GM12878 (cell line): ENCODE results near the gene TLR5. TPM values are rescaled to one million over a fixed set of nuclear protein-coding genes. Genes with fewer than 3 reads are reported as not detected.

Experiments
- ATAC-seq: fragments of 200-7000 bp; cut with Tn5 transposase; 3 replicates; pipeline ENCODE4 v1.9.1; 2020; ENCODE audit warnings: mild to moderate bottlenecking, moderate library complexity
- BruUV-seq: library from RNA; stranded (reverse); fragments of 400-500 nt; replicated peaks from 2 replicates; lab custom pipeline; 2021; lab: Mats Ljungman, UMichigan
- CTCF ChIA-PET: fragments of 300-600 bp; sonication (Branson Sonifier 250); formaldehyde crosslinking; extraction: SDS; loops from one replicate; lab custom pipeline; 2021; ENCODE audit warnings: inconsistent platforms; lab: Yijun Ruan, JAX
- POLR2A ChIA-PET: fragments of 350-600 bp; formaldehyde crosslinking; extraction: SDS; loops from one replicate; lab custom pipeline; 2021; ENCODE audit warnings: inconsistent platforms; lab: Charles Lee
- RAD21 ChIA-PET: fragments of 300-600 bp; sonication (Branson Sonifier 250); formaldehyde crosslinking; loops from one replicate; lab custom pipeline; 2023; ENCODE audit warnings: antibody characterized with exemption; ENCODE audit not compliant: unreplicated experiment; lab: Charles Lee
- SMC1A ChIA-PET: fragments of 300-600 bp; sonication (Branson Sonifier 250); formaldehyde crosslinking; loops from one replicate; lab custom pipeline; 2023; ENCODE audit not compliant: unreplicated experiment, uncharacterized antibody; lab: Charles Lee
- DNase-seq: peaks from one replicate; pipeline ENCODE4 v3.0.0-alpha.2; 2011; ENCODE audit warnings: low read depth, low spot score
- FAIRE-seq: peaks from 3 replicates; lab custom pipeline; 2011; peaks lifted over from hg19 to GRCh38; lab: Jason Lieb, UNC
- H2AFZ ChIP-seq: 2 replicates; pipeline ENCODE4 v1.6.0; 2011; ENCODE audit warnings: low read depth, low read length, control low read depth; ENCODE audit not compliant: control insufficient read depth
- H3K27ac ChIP-seq: 2 replicates; pipeline ENCODE4 v1.5.1; 2011; ENCODE audit warnings: control low read depth; ENCODE audit not compliant: control insufficient read depth, insufficient read depth
- H3K27me3 ChIP-seq, 2 experiments: replicated peaks in 1 of 2; 2 replicates each; pipeline versions ENCODE4 v1.6.0 to v1.6.1; 2011; ENCODE audit warnings: low read length in 1 of 2; ENCODE audit not compliant: control insufficient read depth in 2 of 2, insufficient read depth in 2 of 2
- H3K36me3 ChIP-seq, 2 experiments: 2 replicates each; pipeline ENCODE4 v1.5.1; 2011; ENCODE audit warnings: low read length in 1 of 2; ENCODE audit not compliant: control insufficient read depth in 2 of 2, insufficient read depth in 2 of 2
- H3K4me1 ChIP-seq: 2 replicates; pipeline ENCODE4 v1.6.1; 2011; ENCODE audit warnings: mild to moderate bottlenecking, low read length, moderate library complexity, mixed read lengths; ENCODE audit not compliant: control insufficient read depth, insufficient read depth
- H3K4me2 ChIP-seq: 2 replicates; pipeline ENCODE4 v1.6.0; 2011; ENCODE audit warnings: control low read depth; ENCODE audit not compliant: control insufficient read depth, insufficient read depth
- H3K4me3 ChIP-seq: fragments of 200-600 bp; sonication (generic); 2 replicates; pipeline ENCODE4 v1.5.1; 2016
- H3K79me2 ChIP-seq: 2 replicates; pipeline ENCODE4 v1.6.0; 2011; ENCODE audit warnings: low read length; ENCODE audit not compliant: control insufficient read depth, insufficient read depth
- H3K9ac ChIP-seq: 2 replicates; pipeline ENCODE4 v1.8.0; 2011; ENCODE audit warnings: low read length, control low read depth, mixed read lengths; ENCODE audit not compliant: control insufficient read depth, insufficient read depth
- H3K9me3 ChIP-seq: replicated peaks from 3 replicates; pipeline ENCODE4 v1.5.1; 2011; ENCODE audit warnings: mild to moderate bottlenecking, low read length; ENCODE audit not compliant: control insufficient read depth, insufficient read depth
- H4K20me1 ChIP-seq: 2 replicates; pipeline ENCODE4 v1.6.0; 2011; ENCODE audit not compliant: control insufficient read depth, insufficient read depth
- ATF2 ChIP-seq: IDR thresholded peaks from 2 replicates; pipeline ENCODE4 v1.6.1; 2012; ENCODE audit warnings: low read length, inconsistent platforms
- ATF3 ChIP-seq: IDR thresholded peaks from 2 replicates; pipeline ENCODE4 v1.6.1; 2011; ENCODE audit warnings: low read depth, mild to moderate bottlenecking, low read length, moderate library complexity, borderline replicate concordance; ENCODE audit errors: extremely low read depth
- CTCF ChIP-seq, 3 experiments: IDR thresholded peaks in 2 of 3; conservative IDR thresholded peaks in 1 of 3; 2 replicates each; pipeline ENCODE4 v1.5.1; 2011; ENCODE audit warnings: low read depth in 3 of 3, low read length in 3 of 3, mild to moderate bottlenecking in 3 of 3, control low read depth in 2 of 3, moderate library complexity in 2 of 3, inconsistent platforms in 1 of 3, mixed read lengths in 1 of 3; ENCODE audit not compliant: control insufficient read depth in 2 of 3, insufficient read depth in 1 of 3; ENCODE audit errors: extremely low read depth in 1 of 3
- PAX5 ChIP-seq: IDR thresholded peaks from 2 replicates; pipeline ENCODE4 v1.6.1; 2011; ENCODE audit warnings: low read depth, low read length, borderline replicate concordance
- POLR2AphosphoS5 ChIP-seq: IDR thresholded peaks from 2 replicates; pipeline ENCODE4 v1.6.1; 2011; ENCODE audit warnings: mild to moderate bottlenecking, low read length, inconsistent platforms
- RAD21 ChIP-seq: IDR thresholded peaks from 2 replicates; pipeline ENCODE4 v1.6.1; 2011; ENCODE audit warnings: mild to moderate bottlenecking, low read depth, low read length, moderate library complexity; ENCODE audit not compliant: insufficient read depth
- ZNF274 ChIP-seq: IDR thresholded peaks from one replicate; pipeline ENCODE4 v1.8.0; 2011; ENCODE audit not compliant: insufficient read length, insufficient read depth
- WGBS: methylation state at CpG from one replicate; pipeline ENCODE4 v1.1.6; 2016; ENCODE audit warnings: low lambda C conversion rate; ENCODE audit not compliant: insufficient replicate concordance, insufficient coverage; ENCODE audit errors: missing lambda C conversion rate; 5-methylcytosine and 5-hydroxymethylcytosine counted together
- in situ Hi-C: fragments of 300-500 bp; cut with MboI; formaldehyde crosslinking; loops from 9 replicates; pipeline ENCODE4 v1.14.3; 2018; ENCODE audit warnings: mixed read lengths
- intact Hi-C: fragments of 100-400 bp; cut with micrococcal nuclease; formaldehyde crosslinking; loops from one replicate; pipeline ENCODE4 v1.14.2; 2022; ENCODE audit not compliant: unreplicated experiment
- polyA plus RNA-seq, 11 experiments: library from polyadenylated mRNA; depleted of rRNA in 4 of 11; unstranded in 6 of 11; stranded (reverse) in 5 of 11; fragments of >200 nt; fragmentation: Nextera tagmentation in 4 of 11; fragmentation: Illumina TruSeq in 1 of 11; extraction: Ambion mirVana in 4 of 11; extraction: Trizol in 1 of 11; gene quantifications; 1 replicate in 1 of 11; 2 replicates in 10 of 11; pipeline versions ENCODE4 v1.2.1 to v1.2.3, GENCODE V29; 2011 to 2016; ENCODE audit warnings: inconsistent platforms in 2 of 11, missing spikeins in 2 of 11, low read depth in 1 of 11
- total RNA-seq, 4 experiments: library from RNA; depleted of rRNA in 3 of 4; stranded (reverse); fragments of >200 nt in 3 of 4; fragmentation: Illumina TruSeq in 1 of 4; extraction: Trizol in 1 of 4; gene quantifications; 2 replicates each; pipeline versions ENCODE4 v1.2.1 to v1.2.3, GENCODE V29; 2013 to 2021

Gene TLR5
- total and polyA plus RNA-seq, 10 of the 15 experiments (the other 5 are each of a cell fraction or from before 2014, with no cell fraction given), result 0.34 to 5.3 (median 0.79) TPM

GRCh38 chr1:223179786-223180185, 36.7 kb upstream of the TLR5 start:
- intact Hi-C loops, result no loop called here
- H2AFZ ChIP-seq, result no peak overlapping the region
- H3K27me3 ChIP-seq, result peaks cover 0 to 3% of the 10 kb centered on the region in 2 experiments; a peak in 2 of 4 replicates
- no peak overlapping the region for H3K4me3 ChIP-seq
- H4K20me1 ChIP-seq, result no peaks in the 10 kb centered on the region
- ATAC-seq (no peak), DNase-seq (no peak), FAIRE-seq (no peak)
- in situ Hi-C loops, result no loop called here
- no peak overlapping the region for H3K9ac ChIP-seq
- WGBS, result 0% methylated on average over 1 of the region's 1 CpG
- ChIA-PET RAD21 (interaction anchor here (1.1 to 3.4 kb wide), 10 partner anchors 14 to 64 kb away, joined by 3 to 31 read pairs (median 10); partner anchors contain the start of gene TLR5), POLR2A (interaction anchor here (0.6 to 1.9 kb wide), 5 partner anchors 10 to 1532 kb away, joined by 3 to 7 read pairs (median 3); no protein-coding TSS in a partner anchor), CTCF (interaction anchor here (0.8 to 3.0 kb wide), 11 partner anchors 10 to 370 kb away, joined by 3 to 25 read pairs (median 4); partner anchors contain the start of gene TLR5), SMC1A (interaction anchor here (0.6 to 3.3 kb wide), 13 partner anchors 10 to 71 kb away, joined by 3 to 30 read pairs (median 7); partner anchors contain the start of gene TLR5)
- H3K27ac ChIP-seq, result no peak overlapping the region
- no peaks in the 10 kb centered on the region for H3K9me3 ChIP-seq
- no peaks in the 10 kb centered on the region for H3K4me1 ChIP-seq
- no peak for TF ChIP-seq PAX5
- TF ChIP-seq ATF3, result no peak
- TF ChIP-seq POLR2AphosphoS5, result no peak
- TF ChIP-seq ZNF274, result no peak
- no peak for TF ChIP-seq RAD21
- no peak for TF ChIP-seq ATF2
- TF ChIP-seq CTCF (IDR thresholded peaks at IDR 0.05 in 2 of 3, conservative IDR thresholded peaks at IDR 0.05 in 1 of 3; ENCODE audit: control insufficient read depth in 2 of 3, extremely low read depth in 1 of 3, insufficient read depth in 1 of 3, low read depth in 3 of 3, low read length in 3 of 3), result no peak
- no peaks in the 10 kb centered on the region for H3K79me2 ChIP-seq
- BruUV-seq, result no TSS peak
- H3K4me2 ChIP-seq, result no peak overlapping the region
- no peaks in the 10 kb centered on the region for H3K36me3 ChIP-seq
